HL-60/S4 treated with retinoic acid at 250 ng/mL for 4 days and 3 days (cell line): ENCODE measurements around the gene SEBOX.

Source experiments
- in situ Hi-C: fragments of 300-500 bp; cut with MboI; formaldehyde crosslinking; loops from 2 replicates; pipeline ENCODE4 v1.7.0; 2022; ENCODE audit warnings: low sequenced_read_pairs

SEBOX gene

DNA sequence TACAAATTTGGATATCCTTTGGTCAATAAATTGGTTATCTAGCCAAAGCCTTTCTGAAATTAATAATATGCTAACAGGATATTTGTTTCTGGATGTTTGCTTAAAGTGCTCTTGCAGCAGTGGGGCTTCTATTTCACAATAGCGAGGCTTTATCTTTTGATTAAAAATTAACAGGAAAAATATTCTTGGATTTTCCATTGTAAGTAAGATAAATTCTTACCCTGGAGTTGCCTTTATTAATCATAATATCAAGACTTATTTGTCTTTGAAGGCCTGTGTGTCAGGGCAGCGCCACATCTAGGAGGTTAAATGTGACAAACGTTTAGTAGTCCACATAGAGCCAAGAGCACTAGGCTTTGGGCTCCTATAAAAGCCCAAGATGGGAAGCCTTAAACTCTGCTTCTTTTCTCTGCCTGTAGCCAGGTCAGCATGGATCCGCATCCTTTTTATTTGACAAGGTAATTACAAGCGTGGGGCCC lies 40.7 kb downstream of the SEBOX start:
- in situ Hi-C loops: no loop called here

DNA sequence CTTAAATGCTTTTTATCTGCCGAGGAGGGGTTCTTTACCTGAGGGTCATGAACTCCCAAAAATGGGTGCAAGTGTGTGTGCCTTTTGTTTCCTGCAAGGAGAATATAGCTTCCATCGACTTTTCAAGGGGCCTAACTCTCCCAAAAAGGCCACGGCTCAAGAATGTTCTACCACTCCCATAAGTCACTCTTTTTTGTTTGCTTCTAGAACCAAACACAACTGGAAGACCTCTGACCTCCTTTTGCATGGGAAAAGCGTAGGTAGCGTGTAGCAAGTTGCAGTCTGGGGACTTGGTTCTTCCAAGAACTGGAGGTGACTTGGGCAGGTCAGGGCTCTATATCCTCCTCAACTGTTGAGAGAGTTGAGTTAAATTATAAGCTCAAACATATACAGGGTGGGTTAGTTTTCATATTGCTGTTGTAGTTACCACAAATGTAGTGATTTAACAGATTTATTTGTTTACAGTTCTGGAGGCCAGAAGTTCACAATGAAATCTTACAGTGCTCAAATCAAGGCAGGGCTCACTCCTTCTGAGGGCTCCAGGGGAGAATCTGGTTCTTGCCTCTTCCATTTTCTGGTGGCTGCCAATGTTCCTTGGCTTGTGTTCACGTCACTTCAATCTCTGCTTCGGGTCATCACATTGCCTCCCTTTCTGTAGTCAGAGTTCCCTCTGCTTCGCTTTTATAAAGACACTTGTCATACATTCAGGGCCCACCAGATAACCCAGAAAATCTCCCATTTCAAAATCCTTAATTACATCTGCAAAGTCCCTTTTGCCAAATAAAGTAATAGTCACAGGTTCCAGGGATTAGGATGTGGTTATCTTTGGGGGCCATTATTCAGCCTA lies 44.6 kb downstream of the SEBOX start:
- in situ Hi-C loops: no loop called here

GRCh38 chr17:28319598-28319935 lies 45.4 kb downstream of the SEBOX start:
- in situ Hi-C loops: no loop called here

- in situ Hi-C loops: no loop called here
Observed at GRCh38 chr17:28318759-28319597, 46.0 kb downstream of the SEBOX start, which contains the start of gene TMEM97. TSS of gene TMEM97 (plus strand) at chr17:28319200. CDS start at chr17:28319240, 40 bp downstream.

DNA sequence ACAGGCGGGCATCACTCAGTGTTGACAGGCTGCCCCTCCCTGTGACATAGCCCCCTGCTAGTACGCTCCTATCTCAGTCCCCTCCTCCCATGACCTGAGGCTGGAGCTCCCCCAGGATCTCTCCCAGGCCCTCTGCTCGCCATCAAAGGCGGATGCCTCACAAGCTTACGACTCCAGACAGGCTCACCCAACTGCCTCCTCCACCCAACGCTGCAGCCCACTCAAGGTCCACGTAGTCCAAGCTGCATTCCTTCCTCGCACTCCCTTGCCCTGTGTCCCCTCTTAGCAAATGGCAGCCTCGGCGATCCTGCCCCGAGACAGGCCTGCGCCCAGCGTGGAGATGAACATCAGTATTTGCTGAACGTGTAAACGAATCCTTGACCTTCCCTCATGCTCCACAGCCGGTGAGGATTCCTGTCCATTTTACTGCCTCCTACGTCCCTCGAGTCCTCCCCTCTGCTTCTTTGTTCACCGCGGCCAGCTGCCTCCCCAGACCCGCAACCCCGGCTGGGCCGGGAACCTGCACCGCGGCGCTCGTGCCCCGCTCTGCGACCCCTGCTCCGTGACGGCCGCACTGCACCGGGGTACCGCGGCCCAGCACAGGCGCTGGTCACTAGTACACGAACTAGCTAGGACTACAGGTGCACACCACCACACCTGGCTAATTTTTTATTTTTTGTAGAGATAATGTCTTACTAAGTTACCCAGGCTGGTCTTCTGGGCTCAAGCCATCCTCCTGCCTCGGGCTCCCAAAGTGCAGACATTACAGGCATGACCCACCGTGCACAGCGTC lies 46.8 kb downstream of the SEBOX start:
- in situ Hi-C loops: no loop called here

- in situ Hi-C loops: no loop called here
Observed at GRCh38 chr17:28317099-28317965, 47.7 kb downstream of the SEBOX start.

DNA sequence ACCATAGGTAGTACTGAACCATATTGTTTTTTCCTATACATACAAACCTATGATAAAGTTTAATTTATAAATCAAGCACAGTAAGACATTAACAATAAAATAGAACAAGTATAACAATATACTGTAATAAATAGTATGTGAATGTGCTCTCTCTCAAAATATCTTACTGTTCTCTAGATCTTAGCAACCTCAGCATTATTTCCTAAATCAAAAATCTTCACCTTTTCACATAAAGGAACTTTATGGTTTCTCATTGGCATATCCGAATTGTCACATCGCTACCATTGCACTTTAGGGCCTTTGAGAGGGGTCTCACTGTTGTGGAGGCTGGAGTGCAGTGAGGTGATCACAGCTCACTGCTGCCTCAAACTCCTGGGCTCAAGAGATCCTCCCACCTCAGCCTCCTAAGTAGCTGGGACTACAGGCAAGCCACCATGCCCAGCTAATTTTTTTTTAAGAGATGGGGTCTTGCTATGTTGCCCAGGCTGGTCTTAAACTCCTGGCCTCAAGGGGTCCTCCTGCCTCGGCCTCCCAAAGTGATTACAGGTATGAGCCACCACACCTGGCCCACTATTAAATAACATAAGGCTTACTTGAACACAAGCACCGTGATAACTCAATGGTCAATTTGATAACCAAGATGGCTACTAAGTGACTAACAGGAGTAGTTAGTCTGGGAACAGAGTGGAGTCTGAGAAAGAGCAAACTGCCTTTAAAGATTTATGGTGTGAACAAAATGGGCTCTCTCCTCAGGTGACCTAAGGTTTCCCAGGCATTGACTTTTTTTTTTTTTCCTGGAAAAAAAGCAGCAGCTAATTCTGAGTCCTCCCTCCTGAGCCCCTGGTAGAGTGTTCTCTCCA lies 48.9 kb downstream of the SEBOX start:
- in situ Hi-C loops: no loop called here

- in situ Hi-C loops: no loop called here
Observed at GRCh38 chr17:28313841-28314240, 51.2 kb downstream of the SEBOX start.
